Activated CD8-positive, alpha-beta memory T cell treated with anti-CD3 and anti-CD28 coated beads for 36 hours (primary cell): ENCODE data around the gene TTBK1. TPM values are rescaled to one million over a fixed set of nuclear protein-coding genes. Genes with fewer than 3 reads are reported as not detected.
"Not testable (repeated sequence)": the region's sequence is repeated elsewhere in the genome, so short reads cannot be mapped to it uniquely, and the experiment has no call there.

Experiments
- CTCF ChIA-PET: fragments of 350-600 bp; sonication (Branson Sonifier 250); formaldehyde crosslinking; loops from one replicate; lab custom pipeline; 2021; ENCODE audit warnings: antibody characterized with exemption; lab: Charles Lee
- POLR2A ChIA-PET: fragments of 350-600 bp; sonication (Branson Sonifier 250); formaldehyde crosslinking; loops from one replicate; lab custom pipeline; 2021; ENCODE audit warnings: antibody characterized with exemption; lab: Charles Lee
- total RNA-seq, 2 experiments: library from RNA; stranded (reverse); gene quantifications; one replicate each; pipeline ENCODE4 v1.2.3, GENCODE V29; 2021

The TTBK1 gene
- total RNA-seq, 2 experiments from 2014 or later, result 0.65 to 0.67 TPM

DNA sequence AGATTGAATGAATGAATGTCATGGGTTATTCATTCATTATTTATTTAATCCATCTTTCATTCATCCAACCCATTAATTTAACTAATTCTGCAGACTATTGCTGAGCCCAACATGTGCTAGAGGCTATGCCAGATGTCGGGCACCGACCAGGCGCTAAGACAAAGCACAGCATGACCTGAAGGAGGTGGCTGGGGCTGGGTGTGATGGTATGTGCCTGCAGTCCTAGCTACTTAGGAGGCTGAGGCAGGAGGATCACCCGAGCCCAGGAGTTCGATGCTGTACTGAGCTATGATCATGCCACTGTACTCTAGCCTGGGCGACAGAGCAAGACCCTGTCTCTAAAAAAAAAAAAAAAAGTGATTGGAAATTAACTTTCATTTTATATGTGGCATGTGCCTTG lies 49.1 kb downstream of the TTBK1 start:
- POLR2A ChIA-PET, result no interaction called here
- CTCF ChIA-PET, result interaction anchor here (0.8 kb wide), 1 partner anchor 804 kb away, joined by 4 read pairs; no protein-coding TSS in a partner anchor

DNA sequence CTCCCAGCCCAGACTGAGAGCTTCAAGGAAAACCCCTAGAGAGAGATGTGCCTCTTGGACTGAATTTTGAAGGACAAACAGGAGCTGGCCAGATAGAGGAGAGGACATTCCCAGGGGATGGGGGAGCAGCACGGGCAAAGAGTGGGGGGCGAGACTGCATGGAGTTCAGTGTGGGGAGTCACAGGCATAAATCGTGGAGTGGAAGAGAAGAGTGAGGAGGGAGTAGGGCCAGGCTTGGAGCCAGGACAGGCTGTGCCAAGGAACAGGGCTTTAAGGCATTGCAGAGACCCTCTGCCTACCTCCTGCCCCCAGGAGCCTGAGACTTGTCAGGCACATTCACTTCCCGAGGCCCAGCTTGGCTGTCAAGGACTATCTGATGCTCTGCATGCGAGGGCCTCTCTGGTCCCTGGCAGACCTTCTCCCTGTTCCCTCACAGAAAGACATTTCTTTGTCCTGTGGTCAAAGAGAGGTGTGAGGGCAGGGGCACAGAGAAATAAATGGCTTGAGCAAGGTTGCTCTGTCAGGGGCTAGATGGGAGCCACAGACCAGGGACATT lies 49.6 kb downstream of the TTBK1 start:
- CTCF ChIA-PET, result interaction anchor here (0.8 kb wide), 1 partner anchor 804 kb away, joined by 4 read pairs; no protein-coding TSS in a partner anchor
- POLR2A ChIA-PET, result no interaction called here

DNA sequence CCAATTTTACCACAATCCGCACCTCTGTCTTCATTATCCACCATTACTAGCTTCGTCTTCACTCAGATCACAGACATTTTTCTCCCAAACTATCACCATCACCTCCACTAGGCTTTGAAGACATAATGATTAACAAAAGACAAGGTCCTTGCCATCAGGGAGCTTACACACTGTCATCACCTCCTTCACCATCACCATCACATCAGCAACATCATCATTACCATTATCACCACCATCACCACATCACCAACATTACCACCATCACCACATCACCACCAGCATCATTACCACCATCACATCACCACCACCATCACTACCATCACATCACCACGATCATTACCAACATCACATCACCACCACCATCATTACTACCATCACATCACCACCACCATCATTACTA lies 50.4 kb downstream of the TTBK1 start:
- ChIA-PET CTCF (no interaction called here), POLR2A (no interaction called here)

DNA sequence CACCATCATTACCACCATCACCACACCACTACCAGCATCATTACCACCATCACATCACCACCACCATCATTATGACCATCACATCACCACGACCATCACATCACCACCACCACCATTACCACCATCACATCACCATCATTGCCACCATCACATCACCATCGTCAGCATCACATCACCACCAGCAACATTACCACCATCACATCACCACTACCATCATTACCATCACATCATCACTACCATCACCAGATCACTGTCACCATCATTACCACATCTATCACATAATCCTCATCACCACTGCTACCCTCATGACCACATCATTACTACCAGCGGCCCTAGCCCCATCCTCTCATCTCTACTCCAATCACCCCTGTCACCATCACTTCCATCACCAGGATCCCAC lies 51.3 kb downstream of the TTBK1 start:
- ChIA-PET CTCF (no interaction called here), POLR2A (no interaction called here)

DNA sequence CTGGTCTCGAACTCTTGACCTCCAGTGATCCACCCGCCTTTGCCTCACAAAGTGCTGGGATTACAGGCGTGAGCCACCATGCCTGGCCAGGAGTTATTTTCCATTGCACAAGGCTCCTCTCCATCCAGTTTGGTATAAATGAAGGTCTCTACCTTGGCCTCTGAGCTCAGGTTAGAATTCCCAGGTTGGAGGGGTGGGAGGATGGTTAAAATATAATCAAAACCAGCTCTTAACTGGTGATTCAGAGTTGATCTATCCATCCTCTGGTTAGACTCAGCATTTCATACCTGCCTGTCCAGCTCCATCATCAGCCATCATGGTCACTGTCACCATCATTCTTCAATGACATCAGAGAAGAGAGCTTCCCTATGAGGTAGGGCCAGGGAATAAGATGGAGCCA lies 52.2 kb downstream of the TTBK1 start:
- ChIA-PET POLR2A (interaction anchor here (0.5 kb wide), 1 partner anchor 20 kb away, joined by 3 read pairs; no protein-coding TSS in a partner anchor), CTCF (interaction anchor here (1.0 to 1.2 kb wide), 2 partner anchors 11 to 13 kb away, joined by 5 read pairs; partner anchors contain the start of gene CRIP3)

DNA sequence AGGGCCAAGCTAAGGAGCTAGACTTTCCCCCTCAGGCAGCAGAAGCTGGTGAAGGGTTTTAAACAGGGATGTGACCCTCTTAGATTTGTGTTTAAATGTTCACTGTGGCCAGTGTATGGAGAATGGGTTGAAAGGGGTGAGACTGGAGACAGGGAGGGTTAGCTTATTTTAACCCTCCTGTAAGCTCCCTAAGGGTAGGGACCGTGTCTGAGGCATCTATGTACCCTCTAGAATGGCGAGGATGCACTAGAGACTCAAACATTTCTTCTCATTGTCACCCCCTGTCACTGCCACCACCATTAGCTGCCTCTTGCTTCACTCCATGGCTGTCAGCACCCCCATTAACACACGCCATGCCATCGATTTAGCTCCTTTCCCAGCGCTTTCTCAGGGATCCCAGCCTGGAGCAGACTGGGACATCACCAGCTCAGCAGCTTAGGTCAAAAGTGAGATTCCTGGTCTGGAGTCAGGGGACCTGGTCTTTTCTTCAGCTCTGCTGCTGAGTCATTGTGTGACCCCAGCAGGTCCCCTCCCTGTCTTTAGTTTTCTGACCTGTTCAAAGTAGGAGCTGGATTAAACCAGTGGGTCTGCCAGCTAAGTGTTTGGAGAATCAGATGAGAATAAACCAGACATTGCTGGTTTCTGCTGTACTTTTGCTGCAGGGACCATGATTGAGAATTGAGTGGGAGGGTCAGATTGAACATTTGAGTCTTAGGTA lies 53.7 kb downstream of the TTBK1 start:
- ChIA-PET CTCF (interaction anchor here (0.5 to 1.2 kb wide), 3 partner anchors 10 to 1217 kb away, joined by 3 to 5 read pairs (median 3); no protein-coding TSS in a partner anchor), POLR2A (no interaction called here)

DNA sequence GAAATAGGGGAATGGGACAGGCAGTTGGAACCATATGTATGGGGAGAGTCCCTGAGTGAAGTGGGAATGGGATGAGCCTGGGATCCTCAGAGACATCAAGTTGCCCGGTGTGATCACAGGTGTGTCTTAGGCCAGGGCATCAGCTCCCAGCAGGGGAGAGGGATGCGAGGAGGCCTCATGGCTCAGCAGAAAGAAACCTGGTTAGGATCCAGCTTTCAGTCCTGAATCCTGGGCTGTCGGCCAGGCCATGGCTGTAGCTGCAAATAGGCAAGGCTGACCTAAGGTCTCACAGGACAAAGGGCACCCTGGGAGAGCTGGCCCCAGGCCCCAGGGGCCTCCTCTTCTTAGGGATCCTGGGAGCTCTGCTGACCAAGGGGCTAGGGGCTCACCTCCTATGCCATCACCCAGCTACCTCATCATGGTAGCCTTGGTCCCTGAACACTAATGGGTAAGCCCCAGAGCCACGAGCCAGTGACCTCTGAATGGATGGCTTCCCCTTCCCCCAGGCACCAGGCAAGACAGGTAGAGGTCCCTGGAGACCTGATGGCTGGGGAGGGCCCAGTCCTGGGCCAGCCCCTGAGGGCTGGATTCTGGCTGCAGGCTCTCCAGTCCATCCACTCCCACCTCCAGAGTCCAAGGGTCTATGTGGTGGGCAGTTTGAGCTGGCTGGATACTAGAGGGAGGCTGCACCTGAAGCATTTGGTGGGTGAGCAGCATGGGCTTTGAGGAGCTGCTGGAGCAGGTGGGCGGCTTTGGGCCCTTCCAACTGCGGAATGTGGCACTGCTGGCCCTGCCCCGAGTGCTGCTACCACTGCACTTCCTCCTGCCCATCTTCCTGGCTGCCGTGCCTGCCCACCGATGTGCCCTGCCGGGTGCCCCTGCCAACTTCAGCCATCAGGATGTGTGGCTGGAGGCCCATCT lies 54.6 kb downstream of the TTBK1 start, which contains the start of gene SLC22A7:
Gene SLC22A7 (plus strand): TSS at position 617 of the 921 bp plus-strand sequence. CDS start 99 bp downstream, at position 716.
- POLR2A ChIA-PET, result interaction anchor here (0.5 kb wide), 1 partner anchor 107 kb away, joined by 3 read pairs; no protein-coding TSS in a partner anchor
- CTCF ChIA-PET, result no interaction called here

DNA sequence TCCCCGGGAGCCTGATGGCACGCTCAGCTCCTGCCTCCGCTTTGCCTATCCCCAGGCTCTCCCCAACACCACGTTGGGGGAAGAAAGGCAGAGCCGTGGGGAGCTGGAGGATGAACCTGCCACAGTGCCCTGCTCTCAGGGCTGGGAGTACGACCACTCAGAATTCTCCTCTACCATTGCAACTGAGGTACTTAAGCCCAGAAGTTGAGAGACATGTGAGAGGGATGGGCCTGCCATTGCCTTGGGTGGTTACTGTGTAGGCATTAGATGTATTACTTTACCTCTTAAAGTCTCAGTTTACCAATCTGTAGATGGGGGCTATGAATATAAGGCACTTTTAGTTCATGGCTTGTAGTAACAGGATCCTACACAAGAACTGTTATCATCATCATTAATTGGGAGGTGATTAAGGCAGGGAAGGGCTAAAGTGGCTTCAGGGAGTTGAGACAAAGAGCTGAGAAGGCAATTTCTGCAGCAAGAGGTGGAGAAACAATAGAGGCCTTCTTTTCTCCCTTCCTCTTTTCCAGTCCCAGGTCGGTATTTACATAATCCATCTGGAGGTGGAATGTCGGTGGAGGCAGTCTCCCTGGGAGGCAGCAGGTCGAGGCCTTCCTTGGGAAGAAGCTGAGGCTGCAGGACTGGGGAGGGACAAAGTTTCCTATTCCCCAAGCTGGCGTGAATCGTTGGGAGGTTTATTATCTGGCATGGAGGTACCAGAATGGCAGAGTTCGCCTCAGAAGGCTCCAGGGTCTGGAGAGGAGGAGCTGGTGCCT lies 55.5 kb downstream of the TTBK1 start:
- POLR2A ChIA-PET, result no interaction called here
- CTCF ChIA-PET, result no interaction called here

DNA sequence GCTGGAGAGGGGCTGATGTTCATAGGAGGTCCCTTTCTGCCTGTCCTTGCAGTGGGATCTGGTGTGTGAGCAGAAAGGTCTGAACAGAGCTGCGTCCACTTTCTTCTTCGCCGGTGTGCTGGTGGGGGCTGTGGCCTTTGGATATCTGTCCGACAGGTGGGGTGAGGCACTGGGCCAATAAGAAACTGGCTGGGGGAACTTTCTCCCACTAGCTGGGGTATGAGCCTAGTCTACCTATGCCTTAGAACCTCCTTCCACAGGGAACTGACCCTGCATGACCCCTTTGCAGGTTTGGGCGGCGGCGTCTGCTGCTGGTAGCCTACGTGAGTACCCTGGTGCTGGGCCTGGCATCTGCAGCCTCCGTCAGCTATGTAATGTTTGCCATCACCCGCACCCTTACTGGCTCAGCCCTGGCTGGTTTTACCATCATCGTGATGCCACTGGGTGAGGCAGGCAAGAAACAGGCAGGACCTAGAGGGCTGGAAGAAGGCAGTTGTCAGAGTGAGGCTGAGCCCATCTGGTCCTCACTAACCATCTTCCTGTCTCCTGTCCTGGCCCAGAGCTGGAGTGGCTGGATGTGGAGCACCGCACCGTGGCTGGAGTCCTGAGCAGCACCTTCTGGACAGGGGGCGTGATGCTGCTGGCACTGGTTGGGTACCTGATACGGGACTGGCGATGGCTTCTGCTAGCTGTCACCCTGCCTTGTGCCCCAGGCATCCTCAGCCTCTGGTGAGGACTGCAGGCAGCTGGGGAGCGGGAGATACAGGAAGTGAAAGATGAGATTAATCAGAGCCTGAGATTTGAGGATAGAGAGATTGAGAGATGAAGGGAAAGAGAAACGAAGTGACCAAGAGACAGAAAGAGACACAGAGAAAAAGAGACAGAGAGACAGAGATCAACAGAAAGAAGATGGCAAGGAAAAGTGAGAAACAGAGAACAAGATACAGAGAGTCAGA lies 56.3 kb downstream of the TTBK1 start:
- ChIA-PET POLR2A (no interaction called here), CTCF (interaction anchor here (0.9 kb wide), 1 partner anchor 9 kb away, joined by 3 read pairs; the partner anchor contains the start of gene CRIP3)

DNA sequence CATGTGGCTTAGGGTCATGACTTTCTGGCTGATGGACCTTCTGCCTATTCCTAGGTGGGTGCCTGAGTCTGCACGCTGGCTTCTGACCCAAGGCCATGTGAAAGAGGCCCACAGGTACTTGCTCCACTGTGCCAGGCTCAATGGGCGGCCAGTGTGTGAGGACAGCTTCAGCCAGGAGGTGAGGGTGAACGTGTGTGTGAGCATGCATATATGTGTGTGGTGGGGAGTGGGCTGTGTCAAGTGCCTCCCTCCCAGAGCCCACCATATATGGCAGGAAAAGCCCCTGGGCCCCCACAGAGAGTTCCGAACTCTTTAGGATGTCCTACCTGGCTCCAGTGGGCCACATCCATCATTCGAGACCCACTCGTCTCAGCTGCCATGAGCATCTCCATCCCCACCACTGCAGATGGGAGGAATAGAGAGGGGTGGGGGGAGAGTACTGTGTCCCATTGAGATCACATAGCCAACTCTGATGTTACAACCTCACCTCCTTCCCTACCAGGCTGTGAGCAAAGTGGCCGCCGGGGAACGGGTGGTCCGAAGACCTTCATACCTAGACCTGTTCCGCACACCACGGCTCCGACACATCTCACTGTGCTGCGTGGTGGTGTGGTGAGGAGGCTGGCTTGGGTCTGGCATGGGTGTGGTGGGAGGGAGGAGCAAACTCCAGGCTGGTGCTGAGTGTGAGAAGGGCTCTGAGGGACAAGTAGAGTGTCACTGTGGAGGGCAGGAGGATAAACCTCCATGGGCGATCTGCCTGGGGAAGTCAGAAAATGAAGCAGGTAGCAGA lies 58.0 kb downstream of the TTBK1 start:
- CTCF ChIA-PET, result no interaction called here
- POLR2A ChIA-PET, result no interaction called here

DNA sequence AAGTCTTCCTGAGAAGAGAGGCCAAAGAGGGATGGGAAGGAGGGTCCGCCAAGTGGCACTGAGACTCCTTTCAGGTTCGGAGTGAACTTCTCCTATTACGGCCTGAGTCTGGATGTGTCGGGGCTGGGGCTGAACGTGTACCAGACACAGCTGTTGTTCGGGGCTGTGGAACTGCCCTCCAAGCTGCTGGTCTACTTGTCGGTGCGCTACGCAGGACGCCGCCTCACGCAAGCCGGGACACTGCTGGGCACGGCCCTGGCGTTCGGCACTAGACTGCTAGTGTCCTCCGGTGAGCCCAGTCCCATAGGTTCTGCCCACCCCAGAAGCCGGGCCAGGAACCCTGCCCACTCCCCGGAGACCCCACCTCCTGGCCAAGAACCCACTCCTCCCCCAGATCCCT lies 58.8 kb downstream of the TTBK1 start:
- POLR2A ChIA-PET, result no interaction called here

DNA sequence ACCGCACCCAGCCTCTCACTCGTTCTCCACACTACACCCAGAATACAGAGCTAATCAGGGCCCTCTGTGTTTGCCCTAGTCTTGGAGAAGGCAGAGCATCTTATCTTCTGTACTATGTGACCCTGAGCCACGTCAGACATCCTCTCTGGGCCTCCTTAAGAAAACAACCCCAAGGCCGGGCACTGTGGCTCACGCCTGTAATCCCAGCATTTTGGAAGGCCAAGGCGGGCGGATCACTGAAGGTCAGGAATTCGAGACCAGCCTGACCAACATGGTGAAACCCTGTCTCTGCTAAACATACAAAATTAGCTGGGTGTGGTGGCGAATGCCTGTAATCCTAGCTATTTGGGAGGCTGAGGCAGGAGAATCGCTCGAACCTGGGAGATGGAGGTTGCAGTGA lies 59.7 kb downstream of the TTBK1 start:
- CTCF ChIA-PET, result interaction anchor here (0.6 kb wide), 1 partner anchor 78 kb away, joined by 3 read pairs; no protein-coding TSS in a partner anchor

More for the DNA sequence above, 58.8 kb downstream of the TTBK1 start:
- CTCF ChIA-PET, result interaction anchor here (0.8 kb wide), 1 partner anchor 96 kb away, joined by 3 read pairs; no protein-coding TSS in a partner anchor

DNA sequence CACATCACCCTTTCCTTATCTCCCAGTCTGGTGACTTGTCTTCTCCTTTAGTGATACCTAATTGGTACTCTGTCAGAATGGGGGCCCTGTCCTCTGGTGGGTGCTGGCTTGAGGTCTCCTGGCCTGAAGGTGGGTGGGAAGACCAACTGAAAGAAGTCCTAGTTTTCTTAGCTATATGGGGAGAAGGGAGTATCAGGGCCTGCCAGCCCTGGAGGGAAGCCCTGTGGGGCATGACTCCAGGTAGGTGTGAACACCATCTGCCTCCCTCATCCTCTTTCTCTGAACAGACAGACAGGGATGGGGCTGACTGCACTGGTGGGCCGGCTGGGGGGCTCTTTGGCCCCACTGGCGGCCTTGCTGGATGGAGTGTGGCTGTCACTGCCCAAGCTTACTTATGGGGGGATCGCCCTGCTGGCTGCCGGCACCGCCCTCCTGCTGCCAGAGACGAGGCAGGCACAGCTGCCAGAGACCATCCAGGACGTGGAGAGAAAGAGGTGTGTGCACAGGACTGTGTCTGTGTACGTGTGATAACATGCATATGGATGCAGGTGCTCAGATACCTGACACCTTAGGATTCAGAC lies 60.6 kb downstream of the TTBK1 start:
- ChIA-PET POLR2A (no interaction called here), CTCF (no interaction called here)

More for the DNA sequence above, 59.7 kb downstream of the TTBK1 start:
- POLR2A ChIA-PET, result not testable (repeated sequence)

DNA sequence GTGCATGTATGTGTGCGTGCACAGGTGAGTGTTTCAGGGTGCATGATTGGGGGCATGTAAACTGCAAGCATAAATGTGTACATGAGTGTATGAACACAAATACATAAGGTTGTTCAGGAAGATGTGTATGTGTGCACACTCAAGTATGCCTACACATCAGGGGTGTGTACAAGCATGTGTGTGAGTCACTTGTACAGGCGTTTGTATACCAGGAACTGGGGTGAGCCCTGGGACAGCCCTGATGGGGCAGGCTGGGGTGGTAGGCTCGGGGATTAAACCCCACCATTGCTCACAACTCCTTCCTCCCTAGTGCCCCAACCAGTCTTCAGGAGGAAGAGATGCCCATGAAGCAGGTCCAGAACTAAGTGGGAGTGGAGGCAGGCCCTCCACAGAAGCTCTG lies 61.1 kb downstream of the TTBK1 start:
- CTCF ChIA-PET, result no interaction called here
- POLR2A ChIA-PET, result no interaction called here

DNA sequence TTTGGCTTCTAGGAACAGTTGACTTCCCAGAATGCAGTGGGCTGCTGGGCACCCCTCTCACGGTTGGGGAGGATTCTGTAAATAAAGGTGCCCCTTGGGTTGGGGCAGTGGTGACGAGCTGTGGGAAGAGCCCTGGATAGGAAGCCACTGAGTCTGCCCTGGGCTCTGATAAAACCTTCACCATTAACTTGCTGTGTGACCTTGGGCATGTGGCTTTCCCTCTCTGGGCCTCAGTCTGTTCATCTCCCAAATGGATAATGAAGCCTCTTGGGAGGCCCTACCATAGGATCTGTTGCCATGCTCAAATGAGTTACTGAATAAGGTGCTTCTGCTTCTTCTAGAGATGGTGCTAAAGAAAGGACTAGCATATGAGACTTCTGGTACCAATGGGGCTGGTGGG lies 61.6 kb downstream of the TTBK1 start:
- ChIA-PET CTCF (no interaction called here), POLR2A (interaction anchor here (0.6 kb wide), 1 partner anchor 98 kb away, joined by 3 read pairs; no protein-coding TSS in a partner anchor)

DNA sequence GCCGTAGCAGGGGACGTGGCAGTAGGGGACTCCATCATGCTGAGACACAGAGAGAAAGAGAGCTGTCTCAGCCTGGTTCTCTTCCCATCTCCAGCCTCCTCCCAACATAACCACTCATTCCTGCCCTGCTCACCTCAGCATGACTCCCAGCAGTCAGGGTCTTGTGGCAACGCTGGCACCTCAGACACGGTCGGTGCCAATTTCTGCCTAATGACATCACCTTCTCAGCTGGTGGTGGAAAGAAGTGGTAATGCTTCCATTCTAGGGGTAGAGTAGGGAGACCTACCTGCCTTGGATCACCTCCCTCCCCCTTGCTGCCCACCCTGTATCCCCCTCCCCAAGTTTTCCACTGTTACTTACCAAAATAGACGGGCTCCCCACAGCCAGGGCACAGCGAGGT lies 62.8 kb downstream of the TTBK1 start:
- POLR2A ChIA-PET, result no interaction called here
- CTCF ChIA-PET, result no interaction called here
